HEK293 (cell line): ENCODE results near the gene SBSN.
A peak's percentile ranks its signal among the peaks of the same experiment; 100 is the strongest.

Experiments
- ATF2 ChIP-seq: fragments of 450-650 bp; formaldehyde crosslinking; IDR thresholded peaks from 2 replicates; pipeline ENCODE4 v1.5.1; 2016; ENCODE audit warnings: missing biosample characterization, missing genetic modification characterization, low read depth
- BCL6B ChIP-seq: fragments of 450-650 bp; formaldehyde crosslinking; IDR thresholded peaks from 2 replicates; pipeline ENCODE4 v1.5.1; 2017; ENCODE audit warnings: missing biosample characterization, missing genetic modification characterization
- CTCF ChIP-seq: fragments of 450-650 bp; formaldehyde crosslinking; IDR thresholded peaks from 2 replicates; pipeline ENCODE4 v1.5.1; 2016; ENCODE audit warnings: missing biosample characterization, missing genetic modification characterization
- GLIS2 ChIP-seq: fragments of 450-650 bp; formaldehyde crosslinking; IDR thresholded peaks from 2 replicates; pipeline ENCODE4 v1.5.1; 2016; ENCODE audit warnings: missing biosample characterization, missing genetic modification characterization
- KLF10 ChIP-seq: fragments of 450-650 bp; IDR thresholded peaks from 2 replicates; pipeline ENCODE4 v1.5.1; 2018; ENCODE audit warnings: missing biosample characterization, mild to moderate bottlenecking, missing genetic modification characterization
- OVOL3 ChIP-seq: fragments of 450-650 bp; formaldehyde crosslinking; IDR thresholded peaks from 2 replicates; pipeline ENCODE4 v1.5.1; 2016; ENCODE audit warnings: missing biosample characterization, missing genetic modification characterization
- PBX3 ChIP-seq: sonication (generic); formaldehyde crosslinking; IDR thresholded peaks from 2 replicates; pipeline ENCODE4 v1.8.1; 2022; ENCODE audit warnings: mild to moderate bottlenecking, moderate library complexity, missing genetic modification reagents
- SCRT1 ChIP-seq: fragments of 450-650 bp; formaldehyde crosslinking; IDR thresholded peaks from 2 replicates; pipeline ENCODE4 v1.5.1; 2016; ENCODE audit warnings: missing biosample characterization, missing genetic modification characterization, borderline replicate concordance
- SCRT2 ChIP-seq: fragments of 450-650 bp; formaldehyde crosslinking; IDR thresholded peaks from 2 replicates; pipeline ENCODE4 v1.5.1; 2016; ENCODE audit warnings: missing biosample characterization, missing genetic modification characterization
- SP7 ChIP-seq: fragments of 450-650 bp; formaldehyde crosslinking; IDR thresholded peaks from 2 replicates; pipeline ENCODE4 v1.5.1; 2016; ENCODE audit warnings: missing biosample characterization, missing genetic modification characterization
- ZBTB1 ChIP-seq: fragments of 450-650 bp; formaldehyde crosslinking; IDR thresholded peaks from 2 replicates; pipeline ENCODE4 v1.5.1; 2016; ENCODE audit warnings: missing biosample characterization, missing genetic modification characterization
- ZIC2 ChIP-seq: fragments of 450-650 bp; formaldehyde crosslinking; IDR thresholded peaks from 2 replicates; pipeline ENCODE4 v1.5.1; 2016; ENCODE audit warnings: missing biosample characterization, missing genetic modification characterization
- ZNF169 ChIP-seq: fragments of 450-650 bp; formaldehyde crosslinking; IDR thresholded peaks from 2 replicates; pipeline ENCODE4 v1.5.1; 2016; ENCODE audit warnings: missing biosample characterization, missing genetic modification characterization
- ZNF23 ChIP-seq: fragments of 450-650 bp; formaldehyde crosslinking; IDR thresholded peaks from 2 replicates; pipeline ENCODE4 v1.5.1; 2016; ENCODE audit warnings: missing biosample characterization, missing genetic modification characterization, borderline replicate concordance
- ZNF350 ChIP-seq: fragments of 450-650 bp; formaldehyde crosslinking; IDR thresholded peaks from 2 replicates; pipeline ENCODE4 v1.5.0; 2017; ENCODE audit warnings: missing biosample characterization, mild to moderate bottlenecking, missing genetic modification characterization
- ZNF394 ChIP-seq: fragments of 450-650 bp; formaldehyde crosslinking; IDR thresholded peaks from 2 replicates; pipeline ENCODE4 v1.5.1; 2016; ENCODE audit warnings: missing biosample characterization, missing genetic modification characterization, mild to moderate bottlenecking, moderate library complexity, borderline replicate concordance
- ZNF514 ChIP-seq: fragments of 450-650 bp; formaldehyde crosslinking; IDR thresholded peaks from 2 replicates; pipeline ENCODE4 v1.5.1; 2016; ENCODE audit warnings: missing biosample characterization, missing genetic modification characterization
- ZNF530 ChIP-seq: fragments of 450-650 bp; formaldehyde crosslinking; IDR thresholded peaks from 2 replicates; pipeline ENCODE4 v1.5.1; 2016; ENCODE audit warnings: low read depth, missing biosample characterization, missing genetic modification characterization
- ZNF555 ChIP-seq: fragments of 450-650 bp; formaldehyde crosslinking; conservative IDR thresholded peaks from 2 replicates; pipeline ENCODE4 v1.5.1; 2017; ENCODE audit warnings: missing biosample characterization, mild to moderate bottlenecking, missing genetic modification characterization, inconsistent platforms
- ZNF560 ChIP-seq: fragments of 450-650 bp; formaldehyde crosslinking; IDR thresholded peaks from 2 replicates; pipeline ENCODE4 v1.5.1; 2017; ENCODE audit warnings: missing biosample characterization, missing genetic modification characterization, borderline replicate concordance
- ZNF571 ChIP-seq: fragments of 450-650 bp; formaldehyde crosslinking; IDR thresholded peaks from 2 replicates; pipeline ENCODE4 v1.5.0; 2017; ENCODE audit warnings: missing biosample characterization, missing genetic modification characterization
- ZNF596 ChIP-seq: fragments of 450-650 bp; IDR thresholded peaks from 2 replicates; pipeline ENCODE4 v1.5.0; 2018; ENCODE audit warnings: missing biosample characterization, mild to moderate bottlenecking, missing genetic modification characterization, moderate library complexity
- ZNF626 ChIP-seq: fragments of 450-650 bp; sonication (Bioruptor Pico); formaldehyde crosslinking; IDR thresholded peaks from 2 replicates; pipeline ENCODE4 v1.5.1; 2018; ENCODE audit warnings: missing biosample characterization, missing genetic modification characterization, inconsistent platforms
- ZNF654 ChIP-seq: fragments of 450-650 bp; formaldehyde crosslinking; IDR thresholded peaks from 2 replicates; pipeline ENCODE4 v1.5.1; 2016; ENCODE audit warnings: low read depth, missing biosample characterization, missing genetic modification characterization
- ZNF677 ChIP-seq: fragments of 450-650 bp; IDR thresholded peaks from 2 replicates; pipeline ENCODE4 v1.5.0; 2018; ENCODE audit warnings: missing biosample characterization, mild to moderate bottlenecking, missing genetic modification characterization, moderate library complexity
- ZNF768 ChIP-seq: fragments of 450-650 bp; formaldehyde crosslinking; IDR thresholded peaks from 2 replicates; pipeline ENCODE4 v1.5.1; 2018; ENCODE audit warnings: missing biosample characterization, mild to moderate bottlenecking, missing genetic modification characterization
- ZNF776 ChIP-seq: fragments of 450-650 bp; formaldehyde crosslinking; IDR thresholded peaks from 2 replicates; pipeline ENCODE4 v1.5.0; 2017; ENCODE audit warnings: missing biosample characterization, missing genetic modification characterization, borderline replicate concordance
- TF ChIP-seq, protein P1 (sequence below): fragments of 450-650 bp; formaldehyde crosslinking; IDR thresholded peaks from 2 replicates; pipeline ENCODE4 v1.5.1; 2017; ENCODE audit warnings: missing biosample characterization, missing genetic modification characterization
- TF ChIP-seq, protein P2 (sequence below): fragments of 450-650 bp; formaldehyde crosslinking; conservative IDR thresholded peaks from 2 replicates; pipeline ENCODE4 v1.5.1; 2016; ENCODE audit warnings: low read depth, missing biosample characterization, missing genetic modification characterization

SBSN gene

DNA sequence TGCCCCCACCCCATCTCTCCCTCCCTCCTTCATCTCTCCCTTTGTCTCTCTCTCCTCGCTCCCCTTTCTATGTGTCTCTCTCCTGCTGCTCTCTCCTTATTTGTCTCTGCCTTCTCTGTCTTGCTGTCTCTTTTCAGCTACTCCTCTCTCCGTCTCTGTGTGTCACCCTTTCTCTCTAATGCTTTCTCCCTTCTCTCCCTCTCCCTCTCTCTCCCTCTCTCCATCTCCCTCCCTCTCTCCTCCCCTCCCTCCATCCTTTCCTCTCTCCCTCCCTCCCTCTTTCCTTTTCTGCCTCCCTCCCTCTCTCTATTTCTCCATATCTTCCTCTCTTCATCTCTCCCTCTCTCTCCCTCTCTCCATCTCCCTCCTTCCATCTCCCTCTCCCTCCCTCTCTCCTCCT lies 34.7 kb upstream of the SBSN start (continued):
- TF ChIP-seq, protein P1, sequence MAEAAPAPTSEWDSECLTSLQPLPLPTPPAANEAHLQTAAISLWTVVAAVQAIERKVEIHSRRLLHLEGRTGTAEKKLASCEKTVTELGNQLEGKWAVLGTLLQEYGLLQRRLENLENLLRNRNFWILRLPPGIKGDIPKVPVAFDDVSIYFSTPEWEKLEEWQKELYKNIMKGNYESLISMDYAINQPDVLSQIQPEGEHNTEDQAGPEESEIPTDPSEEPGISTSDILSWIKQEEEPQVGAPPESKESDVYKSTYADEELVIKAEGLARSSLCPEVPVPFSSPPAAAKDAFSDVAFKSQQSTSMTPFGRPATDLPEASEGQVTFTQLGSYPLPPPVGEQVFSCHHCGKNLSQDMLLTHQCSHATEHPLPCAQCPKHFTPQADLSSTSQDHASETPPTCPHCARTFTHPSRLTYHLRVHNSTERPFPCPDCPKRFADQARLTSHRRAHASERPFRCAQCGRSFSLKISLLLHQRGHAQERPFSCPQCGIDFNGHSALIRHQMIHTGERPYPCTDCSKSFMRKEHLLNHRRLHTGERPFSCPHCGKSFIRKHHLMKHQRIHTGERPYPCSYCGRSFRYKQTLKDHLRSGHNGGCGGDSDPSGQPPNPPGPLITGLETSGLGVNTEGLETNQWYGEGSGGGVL = peak; percentile 83
- TF ChIP-seq, protein P2, sequence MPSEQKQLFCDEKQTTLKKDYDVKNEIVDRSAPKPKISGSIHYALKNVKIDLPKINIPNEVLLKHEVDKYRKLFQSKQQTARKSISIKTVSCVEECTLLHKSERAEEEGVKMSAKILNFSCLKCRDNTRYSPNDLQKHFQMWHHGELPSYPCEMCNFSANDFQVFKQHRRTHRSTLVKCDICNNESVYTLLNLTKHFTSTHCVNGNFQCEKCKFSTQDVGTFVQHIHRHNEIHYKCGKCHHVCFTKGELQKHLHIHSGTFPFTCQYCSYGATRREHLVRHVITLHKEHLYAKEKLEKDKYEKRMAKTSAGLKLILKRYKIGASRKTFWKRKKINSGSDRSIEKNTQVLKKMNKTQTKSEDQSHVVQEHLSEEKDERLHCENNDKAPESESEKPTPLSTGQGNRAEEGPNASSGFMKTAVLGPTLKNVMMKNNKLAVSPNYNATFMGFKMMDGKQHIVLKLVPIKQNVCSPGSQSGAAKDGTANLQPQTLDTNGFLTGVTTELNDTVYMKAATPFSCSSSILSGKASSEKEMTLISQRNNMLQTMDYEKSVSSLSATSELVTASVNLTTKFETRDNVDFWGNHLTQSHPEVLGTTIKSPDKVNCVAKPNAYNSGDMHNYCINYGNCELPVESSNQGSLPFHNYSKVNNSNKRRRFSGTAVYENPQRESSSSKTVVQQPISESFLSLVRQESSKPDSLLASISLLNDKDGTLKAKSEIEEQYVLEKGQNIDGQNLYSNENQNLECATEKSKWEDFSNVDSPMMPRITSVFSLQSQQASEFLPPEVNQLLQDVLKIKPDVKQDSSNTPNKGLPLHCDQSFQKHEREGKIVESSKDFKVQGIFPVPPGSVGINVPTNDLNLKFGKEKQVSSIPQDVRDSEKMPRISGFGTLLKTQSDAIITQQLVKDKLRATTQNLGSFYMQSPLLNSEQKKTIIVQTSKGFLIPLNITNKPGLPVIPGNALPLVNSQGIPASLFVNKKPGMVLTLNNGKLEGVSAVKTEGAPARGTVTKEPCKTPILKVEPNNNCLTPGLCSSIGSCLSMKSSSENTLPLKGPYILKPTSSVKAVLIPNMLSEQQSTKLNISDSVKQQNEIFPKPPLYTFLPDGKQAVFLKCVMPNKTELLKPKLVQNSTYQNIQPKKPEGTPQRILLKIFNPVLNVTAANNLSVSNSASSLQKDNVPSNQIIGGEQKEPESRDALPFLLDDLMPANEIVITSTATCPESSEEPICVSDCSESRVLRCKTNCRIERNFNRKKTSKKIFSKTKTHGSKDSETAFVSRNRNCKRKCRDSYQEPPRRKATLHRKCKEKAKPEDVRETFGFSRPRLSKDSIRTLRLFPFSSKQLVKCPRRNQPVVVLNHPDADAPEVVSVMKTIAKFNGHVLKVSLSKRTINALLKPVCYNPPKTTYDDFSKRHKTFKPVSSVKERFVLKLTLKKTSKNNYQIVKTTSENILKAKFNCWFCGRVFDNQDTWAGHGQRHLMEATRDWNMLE = no peak
- TF ChIP-seq CTCF = 0 out of 2 replicates have a peak, but pooled peaks have one; percentile 27
- 0 out of 2 replicates have a peak, but pooled peaks have one; percentile 77 for TF ChIP-seq ZNF776 (tag by site-specific recombination)
- TF ChIP-seq PBX3 (CRISPR knock-in tag) = no peak
- TF ChIP-seq ZIC2 (tag by site-specific recombination) = no peak
- TF ChIP-seq ZNF23 (tag by site-specific recombination) = no peak
- no peak for TF ChIP-seq ATF2 (tag by site-specific recombination)
- no peak for TF ChIP-seq SCRT1
- no peak for TF ChIP-seq KLF10 (tag by site-specific recombination)
- TF ChIP-seq ZNF350 = no peak
- TF ChIP-seq ZNF596 (tag by site-specific recombination) = peak; percentile 89
- peak; percentile 98 for TF ChIP-seq ZNF169 (tag by site-specific recombination)
- TF ChIP-seq ZNF571 = no peak
- no peak for TF ChIP-seq ZNF768 (tag by site-specific recombination)
- no peak for TF ChIP-seq ZNF514
- TF ChIP-seq SP7 (tag by site-specific recombination) = no peak
- TF ChIP-seq ZNF394 = peak; percentile 77; the same call in 1 of the 2 replicates
- TF ChIP-seq ZNF530 (tag by site-specific recombination) = no peak
- no peak for TF ChIP-seq ZNF654
- TF ChIP-seq ZBTB1 (tag by site-specific recombination) = no peak
- no peak for TF ChIP-seq ZNF555
- TF ChIP-seq GLIS2 (tag by site-specific recombination) = no peak
- TF ChIP-seq ZNF560 = no peak
- no peak for TF ChIP-seq ZNF626 (tag by site-specific recombination)
- TF ChIP-seq OVOL3 (tag by site-specific recombination) = no peak
- 0 out of 2 replicates have a peak, but pooled peaks have one; percentile 53 for TF ChIP-seq BCL6B
- TF ChIP-seq ZNF677 (tag by site-specific recombination) = no peak
- TF ChIP-seq SCRT2 (tag by site-specific recombination) = no peak
